RWPE2 (cell line): ENCODE results near the gene RAB7B.

Experiments
- ATAC-seq: fragments of 200-7000 bp; cut with Tn5 transposase; 3 replicates; pipeline ENCODE4 v1.9.1; 2021; ENCODE audit warnings: low read depth
- DNase-seq: peaks from one replicate; pipeline ENCODE4 v3.0.0-alpha.2; 2020; ENCODE audit warnings: low spot score
- H3K27ac ChIP-seq: fragments of 450-650 bp; 2 replicates; pipeline ENCODE4 v1.5.1; 2017; ENCODE audit warnings: mild to moderate bottlenecking; ENCODE audit not compliant: poor library complexity, severe bottlenecking
- H3K27me3 ChIP-seq: fragments of 250-450 bp; sonication (Bioruptor Pico); 2 replicates; pipeline ENCODE4 v1.5.1; 2021; ENCODE audit warnings: mild to moderate bottlenecking, moderate library complexity; ENCODE audit not compliant: insufficient read depth, poor library complexity, severe bottlenecking
- H3K36me3 ChIP-seq: fragments of 250-450 bp; sonication (Bioruptor Pico); 2 replicates; pipeline ENCODE4 v1.5.1; 2020; ENCODE audit warnings: low read depth, mild to moderate bottlenecking, moderate library complexity
- H3K4me1 ChIP-seq: fragments of 250-450 bp; sonication (Bioruptor Pico); 2 replicates; pipeline ENCODE4 v1.5.1; 2021; ENCODE audit warnings: mild to moderate bottlenecking, moderate library complexity; ENCODE audit not compliant: insufficient read depth, poor library complexity, severe bottlenecking
- H3K4me3 ChIP-seq: fragments of 250-450 bp; sonication (Bioruptor Pico); 2 replicates; pipeline ENCODE4 v1.5.1; 2021; ENCODE audit warnings: mild to moderate bottlenecking, moderate library complexity; ENCODE audit not compliant: severe bottlenecking
- H3K9me3 ChIP-seq: fragments of 250-450 bp; sonication (Bioruptor Pico); 2 replicates; pipeline ENCODE4 v1.5.1; 2021; ENCODE audit warnings: mild to moderate bottlenecking, moderate library complexity; ENCODE audit not compliant: severe bottlenecking
- CTCF ChIP-seq: fragments of 450-650 bp; IDR thresholded peaks from one replicate; pipeline ENCODE4 v1.5.1; 2017; ENCODE audit warnings: mild to moderate bottlenecking, moderate library complexity; ENCODE audit not compliant: poor library complexity, severe bottlenecking

RAB7B gene

GRCh38 chr1:206022766-206023165, 19.6 kb upstream of the RAB7B start:
- no peak for TF ChIP-seq CTCF
- no peaks in the 10 kb centered on the region for H3K9me3 ChIP-seq
- no peak overlapping the region for H3K4me3 ChIP-seq
- ATAC-seq (no peak), DNase-seq (no peak)
- H3K4me1 ChIP-seq: peaks cover 14% of the 10 kb centered on the region
- no peaks in the 10 kb centered on the region for H3K36me3 ChIP-seq
- peak overlapping the region; percentile 78 for H3K27ac ChIP-seq
- H3K27me3 ChIP-seq: no peaks in the 10 kb centered on the region

GRCh38 chr1:206021626-206022365, 18.6 kb upstream of the RAB7B start:
- ATAC-seq (peak; percentile 88), DNase-seq (no peak)
- Histone ChIP-seq H3K27me3 (no peaks in the 10 kb centered on the region), H3K36me3 (no peaks in the 10 kb centered on the region), H3K4me1 (peaks cover 14% of the 10 kb centered on the region), H3K27ac (peak overlapping the region; percentile 78), H3K4me3 (no peak overlapping the region), H3K9me3 (no peaks in the 10 kb centered on the region)
- TF ChIP-seq CTCF: no peak

GRCh38 chr1:206021008-206021625, 17.9 kb upstream of the RAB7B start:
- Histone ChIP-seq H3K36me3 (no peaks in the 10 kb centered on the region), H3K27me3 (no peaks in the 10 kb centered on the region), H3K4me1 (peaks cover 14% of the 10 kb centered on the region), H3K4me3 (no peak overlapping the region), H3K27ac (peak overlapping the region; percentile 78), H3K9me3 (no peaks in the 10 kb centered on the region)
- no peak for ATAC-seq
- DNase-seq: no peak
- TF ChIP-seq CTCF: no peak

DNA sequence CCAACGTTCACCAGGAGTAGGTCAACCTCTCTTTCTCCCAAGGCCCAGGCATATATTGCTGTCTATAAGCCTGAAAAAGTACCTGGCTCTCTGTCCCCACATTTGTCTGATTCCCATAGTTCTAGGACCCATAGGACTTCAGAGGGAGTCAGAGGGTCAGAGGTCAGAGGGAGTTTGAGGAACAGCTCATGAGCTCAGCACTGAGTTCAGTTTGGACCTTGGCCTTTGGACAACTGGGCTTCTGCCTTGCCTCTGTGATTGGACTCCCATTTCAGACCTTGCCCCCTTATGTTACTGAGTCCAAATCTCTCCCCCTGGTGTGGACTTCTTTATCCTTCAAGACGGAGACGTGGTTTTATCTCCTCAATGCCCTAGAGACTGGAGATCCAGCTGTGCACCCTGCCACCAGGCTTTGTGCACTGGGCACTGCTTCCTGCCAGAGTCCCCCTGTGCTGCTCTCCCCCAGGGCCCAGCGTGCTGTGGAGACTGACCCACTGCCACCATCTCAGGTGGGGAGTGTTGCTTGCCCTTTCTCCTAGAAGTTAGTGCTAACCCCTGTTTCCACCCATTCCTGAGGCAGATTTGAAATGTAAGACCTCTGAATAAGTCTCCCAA, 17.3 kb upstream of the RAB7B start:
- Histone ChIP-seq H3K27me3 (no peaks in the 10 kb centered on the region), H3K4me3 (no peak overlapping the region), H3K27ac (peak overlapping the region; percentile 78), H3K9me3 (no peaks in the 10 kb centered on the region), H3K4me1 (peaks cover 14% of the 10 kb centered on the region), H3K36me3 (no peaks in the 10 kb centered on the region)
- ATAC-seq: no peak
- no peak for TF ChIP-seq CTCF
- no peak for DNase-seq
